H1 (cell line): ENCODE results near the gene HAGH. TPM values are rescaled to one million over a fixed set of nuclear protein-coding genes. Genes with fewer than 3 reads are reported as not detected.
A peak's percentile ranks its signal among the peaks of the same experiment; 100 is the strongest.

ENCODE experiments used
- CTCF ChIA-PET: fragments of 300-600 bp; sonication (Branson Sonifier 250); formaldehyde crosslinking; loops from one replicate; lab custom pipeline; 2021; ENCODE audit not compliant: partially characterized antibody; lab: Charles Lee
- POLR2A ChIA-PET: fragments of 300-600 bp; sonication (Branson Sonifier 250); formaldehyde crosslinking; loops from one replicate; lab custom pipeline; 2021; ENCODE audit warnings: inconsistent platforms; ENCODE audit not compliant: partially characterized antibody; lab: Charles Lee
- DNase-seq, 2 experiments: peaks; one replicate each; pipeline versions ENCODE4 v3.0.0 to v3.0.0-alpha.2; 2010 to 2022; ENCODE audit warnings: low spot score in 2 of 2, low read depth in 1 of 2, mixed read lengths in 1 of 2
- FAIRE-seq: peaks from 2 replicates; lab custom pipeline; 2011; peaks lifted over from hg19 to GRCh38; lab: Jason Lieb, UNC
- H2AFZ ChIP-seq: 2 replicates; pipeline ENCODE4 v1.8.1; 2012; ENCODE audit warnings: low read length, inconsistent platforms
- H2AK5ac ChIP-seq: 2 replicates; pipeline ENCODE4 v1.6.1; 2013; ENCODE audit warnings: low read depth, low read length
- H2BK120ac ChIP-seq: replicated peaks from 2 replicates; pipeline ENCODE3; 2013; ENCODE audit warnings: low read depth, low read length, inconsistent platforms
- H2BK12ac ChIP-seq: 2 replicates; pipeline ENCODE4 v1.6.1; 2013; ENCODE audit warnings: low read depth, low read length
- H2BK15ac ChIP-seq: 2 replicates; pipeline ENCODE4 v1.6.1; 2013; ENCODE audit warnings: low read length
- H2BK20ac ChIP-seq: 2 replicates; pipeline ENCODE4 v1.6.1; 2013; ENCODE audit warnings: low read length
- H2BK5ac ChIP-seq: 2 replicates; pipeline ENCODE4 v1.6.1; 2013; ENCODE audit warnings: low read depth, low read length
- H3K14ac ChIP-seq: 2 replicates; pipeline ENCODE4 v1.6.1; 2013; ENCODE audit warnings: inconsistent platforms; ENCODE audit not compliant: insufficient read length
- H3K18ac ChIP-seq: 2 replicates; pipeline ENCODE4 v1.6.1; 2013; ENCODE audit warnings: low read length; ENCODE audit errors: extremely low read depth
- H3K23ac ChIP-seq: 2 replicates; pipeline ENCODE4 v1.6.1; 2013; ENCODE audit warnings: inconsistent platforms; ENCODE audit not compliant: insufficient read length
- H3K23me2 ChIP-seq: 2 replicates; pipeline ENCODE4 v1.6.1; 2013; ENCODE audit warnings: low read depth, low read length
- H3K27ac ChIP-seq: 2 replicates; pipeline ENCODE4 v1.6.1; 2011; ENCODE audit warnings: low read depth, low read length, inconsistent platforms
- H3K27me3 ChIP-seq, 4 experiments: replicated peaks in 1 of 4; 1 replicate in 1 of 4; 2 replicates in 3 of 4; pipeline versions ENCODE4 v1.6.1 to v1.8.1; 2011 to 2013; ENCODE audit warnings: low read length in 3 of 4, mild to moderate bottlenecking in 3 of 4, inconsistent platforms in 2 of 4, mixed read lengths in 2 of 4, moderate library complexity in 1 of 4; ENCODE audit not compliant: control insufficient read depth in 3 of 4, insufficient read depth in 3 of 4; ENCODE audit errors: extremely low read depth in 1 of 4
- H3K36me3 ChIP-seq, 4 experiments: 2 replicates each; pipeline versions ENCODE4 v1.6.1 to v1.8.1; 2011 to 2013; ENCODE audit warnings: mild to moderate bottlenecking in 4 of 4, low read length in 3 of 4, moderate library complexity in 2 of 4, control low read depth in 1 of 4, inconsistent platforms in 1 of 4; ENCODE audit not compliant: insufficient read depth in 4 of 4, control insufficient read depth in 2 of 4
- H3K4ac ChIP-seq: replicated peaks from 2 replicates; pipeline ENCODE3; 2013; ENCODE audit warnings: low read length, low read depth, mixed read lengths, inconsistent platforms; ENCODE audit not compliant: insufficient read length
- H3K4me1 ChIP-seq, 4 experiments: replicated peaks in 1 of 4; 1 replicate in 1 of 4; 2 replicates in 3 of 4; pipeline versions ENCODE4 v1.6.1 to v1.8.1; 2011 to 2013; ENCODE audit warnings: low read length in 3 of 4, inconsistent platforms in 2 of 4, mixed read lengths in 1 of 4; ENCODE audit not compliant: insufficient read depth in 4 of 4, control insufficient read depth in 3 of 4
- H3K4me2 ChIP-seq, 2 experiments: 2 replicates each; pipeline versions ENCODE4 v1.6.1 to v1.8.1; 2011 to 2013; ENCODE audit warnings: low read depth in 2 of 2, low read length in 2 of 2, control low read depth in 1 of 2, inconsistent platforms in 1 of 2, mild to moderate bottlenecking in 1 of 2; ENCODE audit not compliant: insufficient read depth in 1 of 2
- H3K4me3 ChIP-seq, 4 experiments: fragments of 200-600, 300-600 bp in 1 of 4; sonication (generic), shearing (Covaris generic), sonication (Bioruptor Twin) in 1 of 4; 2 replicates each; pipeline versions ENCODE4 v1.5.1 to v1.8.1; 2011 to 2016; ENCODE audit warnings: low read length in 4 of 4, low read depth in 3 of 4, control low read depth in 2 of 4, inconsistent platforms in 2 of 4, mild to moderate bottlenecking in 2 of 4, mixed read lengths in 1 of 4, moderate library complexity in 1 of 4; ENCODE audit not compliant: insufficient read depth in 2 of 4; ENCODE audit errors: extremely low read depth in 1 of 4
- H3K56ac ChIP-seq: replicated peaks from 2 replicates; pipeline ENCODE3; 2013; ENCODE audit warnings: low read depth, mild to moderate bottlenecking, mixed read lengths, low read length, inconsistent platforms; ENCODE audit not compliant: insufficient read length
- H3K79me1 ChIP-seq: 2 replicates; pipeline ENCODE4 v1.6.1; 2013; ENCODE audit warnings: low read depth, low read length, control low read depth
- H3K79me2 ChIP-seq, 2 experiments: 2 replicates each; pipeline versions ENCODE4 v1.6.1 to v1.8.1; 2012 to 2013; ENCODE audit warnings: low read length in 2 of 2, mild to moderate bottlenecking in 2 of 2, inconsistent platforms in 1 of 2; ENCODE audit not compliant: insufficient read depth in 2 of 2, control insufficient read depth in 1 of 2
- H3K9ac ChIP-seq, 4 experiments: replicated peaks in 1 of 4; 1 replicate in 1 of 4; 2 replicates in 3 of 4; pipeline versions ENCODE4 v1.6.1 to v1.8.1; 2011 to 2013; ENCODE audit warnings: low read depth in 3 of 4, low read length in 3 of 4, control low read depth in 2 of 4, mild to moderate bottlenecking in 2 of 4, moderate library complexity in 2 of 4, inconsistent platforms in 1 of 4; ENCODE audit errors: extremely low read depth in 1 of 4
- H3K9me3 ChIP-seq, 2 experiments: 2 replicates each; pipeline versions ENCODE4 v1.6.1 to v1.8.1; 2012 to 2013; ENCODE audit warnings: mild to moderate bottlenecking in 2 of 2, moderate library complexity in 2 of 2, control low read depth in 1 of 2, inconsistent platforms in 1 of 2, low read depth in 1 of 2, low read length in 1 of 2, mixed read lengths in 1 of 2; ENCODE audit not compliant: insufficient read depth in 2 of 2
- H4K20me1 ChIP-seq, 2 experiments: replicated peaks in 1 of 2; 2 replicates each; pipeline versions ENCODE3 to v1.8.1; 2011 to 2013; ENCODE audit warnings: inconsistent platforms in 2 of 2, low read length in 2 of 2, mild to moderate bottlenecking in 1 of 2; ENCODE audit not compliant: insufficient read depth in 2 of 2, control insufficient read depth in 1 of 2
- H4K5ac ChIP-seq: 2 replicates; pipeline ENCODE4 v1.6.1; 2013; ENCODE audit warnings: low read length, low read depth, mixed read lengths, inconsistent platforms; ENCODE audit not compliant: insufficient read length
- H4K8ac ChIP-seq: 2 replicates; pipeline ENCODE4 v1.8.0; 2013; ENCODE audit warnings: mild to moderate bottlenecking, moderate library complexity, low read length, inconsistent platforms; ENCODE audit not compliant: insufficient read depth; ENCODE audit errors: extremely low read depth
- H4K91ac ChIP-seq: replicated peaks from 2 replicates; pipeline ENCODE3; 2013; ENCODE audit warnings: low read length, mixed read lengths, inconsistent platforms; ENCODE audit not compliant: insufficient read length
- CEBPB ChIP-seq: IDR thresholded peaks from 2 replicates; pipeline ENCODE4 v1.6.1; 2012; ENCODE audit warnings: low read depth, low read length
- CHD2 ChIP-seq: IDR thresholded peaks from 2 replicates; pipeline ENCODE4 v1.6.1; 2012; ENCODE audit warnings: low read length, improper control_type of control experiment
- CREB1 ChIP-seq: IDR thresholded peaks from 2 replicates; pipeline ENCODE4 v1.6.1; 2012; ENCODE audit warnings: inconsistent platforms
- EP300 ChIP-seq, 2 experiments: IDR thresholded peaks; 1 replicate in 1 of 2; 2 replicates in 1 of 2; pipeline ENCODE4 v1.6.1; 2011 to 2012; ENCODE audit warnings: low read depth in 2 of 2, low read length in 2 of 2, mild to moderate bottlenecking in 2 of 2, borderline replicate concordance in 1 of 2, inconsistent platforms in 1 of 2, moderate library complexity in 1 of 2
- GABPA ChIP-seq: IDR thresholded peaks from 2 replicates; pipeline ENCODE4 v1.6.1; 2011; ENCODE audit warnings: mild to moderate bottlenecking, low read length, moderate library complexity, borderline replicate concordance; ENCODE audit not compliant: insufficient read depth
- GTF2F1 ChIP-seq: IDR thresholded peaks from 2 replicates; pipeline ENCODE4 v1.6.1; 2012; ENCODE audit warnings: low read depth, low read length, improper control_type of control experiment, borderline replicate concordance
- JUND ChIP-seq: IDR thresholded peaks from 2 replicates; pipeline ENCODE4 v1.6.1; 2011; ENCODE audit warnings: mild to moderate bottlenecking, improper control_type of control experiment, low read length
- NRF1 ChIP-seq: IDR thresholded peaks from 2 replicates; pipeline ENCODE4 v1.6.1; 2011; ENCODE audit warnings: mild to moderate bottlenecking, low read depth, low read length, improper control_type of control experiment
- SP2 ChIP-seq: IDR thresholded peaks from 2 replicates; pipeline ENCODE4 v1.6.1; 2012; ENCODE audit warnings: mild to moderate bottlenecking, low read length, inconsistent platforms
- SRF ChIP-seq: IDR thresholded peaks from 2 replicates; pipeline ENCODE4 v1.6.1; 2011; ENCODE audit warnings: mild to moderate bottlenecking, low read depth, low read length, moderate library complexity
- TAF7 ChIP-seq: optimal IDR thresholded peaks from 2 replicates; pipeline ENCODE3; 2011; ENCODE audit warnings: low read depth, mild to moderate bottlenecking, inconsistent platforms, low read length, moderate library complexity, borderline replicate concordance
- WGBS, 2 experiments: shearing (Covaris generic) in 1 of 2; methylation state at CpG; one replicate each; pipeline versions ENCODE4 v1.1.6 to v1.1.7; 2013 to 2015; ENCODE audit warnings: low lambda C conversion rate in 2 of 2, mixed read lengths in 2 of 2, inconsistent platforms in 1 of 2, low coverage in 1 of 2, missing lambda C conversion rate in 1 of 2; ENCODE audit not compliant: insufficient replicate concordance in 2 of 2, insufficient coverage in 1 of 2, insufficient read length in 1 of 2; ENCODE audit errors: extremely low coverage in 1 of 2, missing lambda C conversion rate in 1 of 2; 5-methylcytosine and 5-hydroxymethylcytosine counted together
- polyA plus RNA-seq, 7 experiments: library from polyadenylated mRNA; depleted of rRNA in 3 of 7; stranded (reverse) in 5 of 7; unstranded in 2 of 7; fragments of >200 nt in 5 of 7; fragments of 200-250 nt in 2 of 7; gene quantifications; 1 replicate in 5 of 7; 2 replicates in 1 of 7; 4 replicates in 1 of 7; pipeline versions ENCODE4 v1.2.1 to v1.2.3, GENCODE V29; 2011 to 2013; ENCODE audit warnings: missing spikeins in 2 of 7, mixed read lengths in 2 of 7
- total RNA-seq: library from RNA; stranded (reverse); fragmentation: NEBNext Ultra II Directional; extraction: Animal tissue kit (Norgen Biotek cat#: 25700); gene quantifications from 2 replicates; pipeline ENCODE4 v1.2.1, GENCODE V29; 2021

HAGH gene
- total and polyA plus RNA-seq, 2 of the 8 experiments (the other 6 are each of a cell fraction or from before 2014, with no cell fraction given) = 28.7 to 40.6 TPM

GRCh38 chr16:1762879-1763520, 63.6 kb downstream of the HAGH start:
- Histone ChIP-seq H2BK5ac (no peak overlapping the region), H3K36me3 (peaks cover 2 to 30% (median 7%) of the 10 kb centered on the region in 4 experiments; a peak in 4 of 8 replicates), H3K9ac (no peak overlapping the region; a peak in 1 of 7 replicates), H2AK5ac (peak overlapping the region; percentile 24; the same call in 1 of the 2 replicates), H3K4me2 (no peak overlapping the region; a peak in 1 of 4 replicates), H3K23ac (no peak overlapping the region), H2BK20ac (no peak overlapping the region), H4K5ac (no peak overlapping the region), H3K27me3 (no peaks in the 10 kb centered on the region; a peak in 1 of 7 replicates), H2AFZ (no peak overlapping the region), H3K79me1 (no peaks in the 10 kb centered on the region), H3K23me2 (no peaks in the 10 kb centered on the region; the same call in 1 of the 2 replicates), H3K9me3 (no peaks in the 10 kb centered on the region; a peak in 1 of 4 replicates), H3K4ac (no peak overlapping the region), H3K14ac (no peak overlapping the region), H4K8ac (peak overlapping the region; percentile 68), H3K4me3 (no peak overlapping the region), H3K79me2 (no peaks in the 10 kb centered on the region; a peak in 1 of 4 replicates), H4K20me1 (peaks cover 1 to 10% of the 10 kb centered on the region in 2 experiments), H3K18ac (no peak overlapping the region), H4K91ac (no peak overlapping the region), H3K4me1 (peaks cover 0 to 13% (median 7%) of the 10 kb centered on the region in 4 experiments; a peak in 5 of 7 replicates), H2BK120ac (no peak overlapping the region), H2BK15ac (no peak overlapping the region), H3K27ac (no peak overlapping the region), H2BK12ac (no peak overlapping the region), H3K56ac (no peak overlapping the region)
- DNase-seq (no peak), FAIRE-seq (no peak)
- POLR2A ChIA-PET = interaction anchor here (0.9 to 13.5 kb wide), 8 partner anchors 8 to 202 kb away, joined by 3 to 246 read pairs (median 4); partner anchors contain the start of genes EME2, JPT2, MRPS34 and NUBP2
- CTCF ChIA-PET = interaction anchor here (0.7 to 3.3 kb wide), 7 partner anchors 11 to 57 kb away, joined by 3 to 21 read pairs (median 8); partner anchors contain the start of gene MAPK8IP3
- WGBS, 2 experiments = 85% methylated on average over 21 of the region's 24 CpGs; no CpG with 5 or more reads in 1 of the 2 experiments
- TF ChIP-seq SP2 (no peak), EP300 (IDR thresholded peaks at IDR 0.05; ENCODE audit: borderline replicate concordance in 1 of 2, low read depth in 2 of 2, low read length in 2 of 2) (no peak), CEBPB (no peak), CHD2 (no peak), NRF1 (no peak), SRF (no peak), CREB1 (no peak), TAF7 (no peak), JUND (no peak), GTF2F1 (no peak), GABPA (no peak)
